ENCODE measurements around the gene FRK.

- TF ChIP-seq POLR2A (IDR thresholded peaks at IDR 0.05) (no peak), CTCF (IDR thresholded peaks at IDR 0.05) (no peak), POLR2AphosphoS5 (IDR thresholded peaks at IDR 0.05) (no peak)
Observed at GRCh38 chr6:116015561-116015960, 45.1 kb downstream of the FRK start.

Data from sigmoid colon (tissue), 4 donors.